Stimulated activated CD4-positive, alpha-beta T cell treated with anti-CD3 and anti-CD28 coated beads, Interleukin-15, amount 100 ng/mL, for 24 hours (primary cell): ENCODE results near the gene NELFB.
"Not testable (repeated sequence)": the region's sequence is repeated elsewhere in the genome, so short reads cannot be mapped to it uniquely, and the experiment has no call there.

Experiments used
- DNase-seq: peaks from one replicate; pipeline ENCODE4 v3.0.0-alpha.2; 2020

The NELFB gene

DNA sequence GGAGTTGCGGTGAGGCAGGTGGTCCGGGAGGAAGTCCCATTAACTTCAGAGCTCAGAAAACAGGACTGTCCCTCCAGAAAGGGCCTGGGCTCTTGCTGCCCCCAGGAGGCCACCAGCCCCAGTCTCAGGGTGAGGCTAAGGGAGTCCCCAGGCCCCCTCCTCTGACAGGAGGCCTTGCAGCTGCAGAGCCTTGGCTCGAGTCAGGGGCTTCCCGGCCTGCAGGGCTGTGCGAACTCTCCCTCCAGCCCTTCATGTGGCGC lies 7.3 kb upstream of the NELFB start:
- DNase-seq, result no peak

DNA sequence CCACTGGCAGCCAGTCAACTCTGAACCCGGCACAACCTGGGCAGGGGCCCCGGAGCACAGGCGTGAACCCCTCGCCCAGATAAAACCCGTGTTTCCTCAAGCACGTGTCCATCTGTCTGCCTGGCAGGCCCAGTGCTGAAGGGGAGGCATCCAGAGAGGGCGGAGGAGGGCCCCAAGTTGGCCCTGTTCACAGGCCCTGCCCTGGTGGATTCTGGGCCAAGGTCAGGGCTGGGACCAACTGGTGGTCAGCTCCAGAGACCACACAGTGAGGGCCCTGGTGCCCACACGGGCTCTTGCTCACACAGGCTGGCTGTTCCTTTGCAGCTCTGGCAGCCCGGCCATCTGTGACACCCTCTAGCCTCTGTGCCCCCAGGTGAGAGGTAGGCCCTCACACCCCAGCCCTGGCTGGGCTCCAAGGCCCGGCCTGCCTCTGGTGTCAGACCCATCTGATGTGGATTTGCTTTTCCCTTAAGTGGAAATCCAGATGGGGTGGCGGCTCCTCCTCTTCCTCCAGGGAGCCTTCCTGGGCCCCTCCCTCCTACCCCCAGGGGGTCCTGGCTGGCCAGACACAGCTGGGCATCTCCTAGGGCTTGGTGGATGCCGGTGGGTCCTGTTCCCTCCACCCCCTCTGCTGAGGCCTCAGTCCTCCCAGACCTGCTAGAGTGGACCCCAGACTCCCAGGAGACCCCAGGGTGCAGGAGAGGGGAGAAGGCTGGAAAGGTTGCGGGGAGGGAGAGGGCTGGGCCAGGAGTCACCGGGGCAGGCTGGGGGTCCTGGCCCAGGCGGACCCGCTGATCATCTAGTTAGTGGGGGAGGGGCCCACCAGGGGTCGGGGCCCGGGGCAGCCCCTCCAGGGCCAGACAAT lies 4.6 kb upstream of the NELFB start:
- DNase-seq, result no peak

DNA sequence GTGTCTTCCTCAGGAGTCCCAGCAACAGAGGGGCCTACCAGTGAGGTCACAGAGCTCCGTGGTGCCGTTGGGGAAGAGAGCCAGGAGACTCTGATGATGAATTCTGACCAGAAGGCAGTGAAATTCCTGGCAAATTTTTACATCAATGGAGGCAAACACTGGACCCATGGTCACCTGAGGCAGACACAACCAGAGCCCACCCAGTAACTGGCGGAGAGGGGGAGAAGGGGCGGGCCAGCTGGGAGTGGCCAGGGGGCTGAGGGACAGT lies 4.0 kb upstream of the NELFB start, which contains the start of gene STPG3:
TSS of gene STPG3 (plus strand) at position 93 of the 268 bp plus-strand sequence. CDS start at position 94, 1 bp downstream.
- no peak for DNase-seq

DNA sequence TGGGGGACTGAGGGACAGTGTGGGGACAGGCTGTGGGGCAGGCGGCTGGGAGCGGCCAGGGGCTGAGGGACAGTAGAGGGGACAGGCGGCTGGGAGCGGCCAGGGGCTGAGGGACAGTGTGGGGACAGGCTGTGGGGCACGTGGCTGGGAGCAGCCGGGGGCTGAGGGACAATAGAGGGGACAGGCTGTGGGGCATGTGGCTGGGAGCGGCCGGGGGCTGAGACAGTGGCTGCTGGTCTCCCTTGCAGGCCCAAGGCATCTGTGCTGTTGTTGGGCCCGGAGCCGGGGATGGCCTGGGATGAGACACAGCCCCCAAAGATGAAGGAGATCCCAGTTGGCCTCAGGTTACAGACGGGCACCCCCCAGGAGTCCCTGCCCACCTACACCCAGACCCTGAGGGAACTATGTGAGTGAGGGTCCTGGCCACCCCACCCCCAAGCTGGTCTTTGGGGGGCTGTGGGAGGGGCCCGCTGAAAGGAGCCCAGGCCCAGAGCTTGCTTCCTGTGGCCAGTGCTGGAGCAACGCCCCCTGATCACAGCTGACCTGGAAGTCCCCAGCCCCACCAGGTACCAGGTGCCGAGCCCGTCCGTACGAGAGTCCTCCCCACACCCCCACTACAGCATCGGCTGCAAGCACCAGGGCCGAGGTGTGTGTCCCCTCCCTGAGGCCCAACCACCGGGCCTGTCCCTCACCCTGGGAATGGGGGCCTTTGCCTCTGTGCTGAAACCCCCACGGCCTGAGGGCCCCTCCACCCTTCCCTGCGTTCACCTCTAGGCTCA lies 3.4 kb upstream of the NELFB start:
- no peak for DNase-seq

DNA sequence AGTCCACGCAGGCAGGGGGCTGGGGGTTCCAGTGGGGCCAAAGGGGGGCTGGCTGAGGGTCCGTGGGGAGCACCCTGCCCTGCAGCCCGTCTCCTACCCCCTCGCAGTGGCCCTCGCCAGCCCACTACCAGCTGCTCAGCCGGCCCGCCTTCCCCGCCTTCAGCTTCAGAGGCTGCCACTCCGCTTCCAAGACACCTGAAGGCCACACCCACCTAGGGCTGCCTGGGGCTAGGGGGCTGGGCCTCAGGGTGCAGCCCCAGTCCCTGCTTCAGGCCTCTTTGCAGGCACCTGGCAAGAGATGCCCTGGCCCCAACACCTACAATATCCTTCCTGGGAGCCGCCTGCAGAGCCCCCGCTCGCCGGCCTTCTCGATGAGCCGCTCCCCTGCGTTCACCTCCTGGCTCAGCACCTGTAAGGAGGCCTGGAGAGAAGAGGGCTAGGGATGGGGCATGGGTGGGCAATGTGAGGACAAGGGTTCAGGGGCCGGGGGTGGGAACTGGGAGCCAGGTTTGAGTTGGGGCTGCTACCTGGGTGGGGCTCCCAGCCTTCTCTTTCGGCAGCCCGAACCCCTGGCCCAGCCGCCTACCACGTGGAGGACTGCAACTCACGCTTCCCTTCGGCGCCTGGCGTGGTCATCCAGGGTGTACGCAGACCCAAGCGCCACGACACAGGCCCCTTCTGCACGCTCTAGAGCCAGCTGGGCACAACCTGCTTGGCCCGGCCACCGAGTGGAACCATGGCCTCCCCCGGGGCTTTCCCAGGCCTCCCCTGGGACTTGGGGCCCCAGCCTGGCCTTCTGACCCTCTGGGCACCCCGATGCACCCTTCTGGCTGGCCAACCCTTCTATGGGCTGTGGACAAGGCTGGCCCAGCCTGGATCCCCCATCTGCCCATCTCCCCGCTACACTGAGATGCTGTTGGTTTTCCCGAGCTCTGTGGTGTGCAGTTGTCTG lies 2.3 kb upstream of the NELFB start:
- DNase-seq, result no peak

DNA sequence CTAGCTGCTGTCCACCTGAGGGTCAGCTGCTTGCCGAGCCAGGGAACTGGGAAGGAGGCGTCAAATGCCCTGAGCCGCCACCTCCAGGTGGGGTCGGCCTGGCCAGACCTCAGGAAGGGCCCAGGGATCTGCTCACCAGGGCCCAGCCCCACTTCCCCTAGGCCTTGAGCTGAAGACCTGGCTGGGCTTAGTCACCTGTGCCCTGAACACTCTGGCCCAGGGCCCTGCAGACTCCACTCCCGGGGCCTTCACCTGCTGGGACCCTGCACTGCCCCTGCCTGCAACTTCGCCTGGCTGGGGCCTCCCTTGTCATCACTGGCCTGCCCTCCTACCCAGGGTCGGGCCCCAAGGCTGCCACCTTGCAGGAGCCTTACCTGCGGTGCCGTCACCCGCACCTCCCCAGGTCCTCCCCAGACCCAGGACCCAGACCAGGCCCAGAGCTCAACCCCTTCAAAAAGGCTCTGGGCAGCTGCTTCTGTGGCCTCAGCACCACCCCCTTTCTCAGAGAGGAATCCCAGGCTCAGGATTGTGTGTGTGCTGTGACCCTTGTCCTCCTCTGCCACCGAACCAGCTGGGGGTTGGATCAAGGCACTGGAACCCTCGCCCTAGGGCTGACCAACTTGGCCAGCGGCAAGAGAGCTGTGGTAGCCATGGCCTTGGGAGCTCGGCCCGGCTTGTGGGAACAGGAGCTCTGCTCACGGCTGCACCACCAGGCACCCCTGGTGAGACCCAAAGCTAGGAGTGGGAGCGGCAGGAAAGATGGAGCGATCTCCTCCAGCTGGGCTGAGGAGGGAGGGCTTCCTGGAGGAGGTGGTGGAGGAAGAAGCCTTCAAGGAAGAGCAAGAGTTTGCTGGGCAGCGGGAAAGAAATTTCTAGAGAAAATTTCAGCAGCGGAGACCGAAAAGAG lies 1.2 kb upstream of the NELFB start:
- DNase-seq, result no peak

DNA sequence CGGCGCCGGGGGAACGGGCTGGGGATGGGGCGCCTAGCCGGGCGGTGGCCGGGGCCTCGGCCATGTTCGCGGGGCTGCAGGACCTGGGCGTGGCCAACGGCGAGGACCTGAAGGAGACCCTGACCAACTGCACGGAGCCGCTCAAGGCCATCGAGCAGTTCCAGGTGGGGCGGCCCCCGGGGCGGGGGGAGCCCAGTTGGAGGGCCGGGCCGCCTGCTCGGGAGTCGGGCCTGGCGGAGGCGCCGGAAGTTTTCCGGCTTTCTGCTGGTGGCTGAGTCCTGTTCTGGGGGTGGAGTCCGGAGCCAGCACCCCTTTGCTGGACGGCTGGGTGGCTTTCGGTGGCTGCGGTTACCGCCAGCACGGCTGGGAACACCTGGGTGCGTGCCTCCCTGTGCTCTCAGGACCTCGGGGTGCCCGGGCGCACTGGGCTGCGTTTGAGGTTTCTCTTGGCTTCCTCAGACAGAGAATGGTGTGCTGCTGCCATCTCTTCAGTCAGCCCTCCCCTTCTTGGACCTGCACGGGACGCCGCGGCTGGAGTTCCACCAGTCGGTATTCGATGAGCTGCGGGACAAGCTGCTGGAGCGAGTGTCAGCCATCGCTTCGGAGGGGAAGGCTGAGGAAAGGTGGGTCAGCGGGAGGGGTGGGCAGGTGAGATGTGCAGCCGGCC lies 454 bp downstream of the NELFB start:
- DNase-seq, result peak; percentile 55

DNA sequence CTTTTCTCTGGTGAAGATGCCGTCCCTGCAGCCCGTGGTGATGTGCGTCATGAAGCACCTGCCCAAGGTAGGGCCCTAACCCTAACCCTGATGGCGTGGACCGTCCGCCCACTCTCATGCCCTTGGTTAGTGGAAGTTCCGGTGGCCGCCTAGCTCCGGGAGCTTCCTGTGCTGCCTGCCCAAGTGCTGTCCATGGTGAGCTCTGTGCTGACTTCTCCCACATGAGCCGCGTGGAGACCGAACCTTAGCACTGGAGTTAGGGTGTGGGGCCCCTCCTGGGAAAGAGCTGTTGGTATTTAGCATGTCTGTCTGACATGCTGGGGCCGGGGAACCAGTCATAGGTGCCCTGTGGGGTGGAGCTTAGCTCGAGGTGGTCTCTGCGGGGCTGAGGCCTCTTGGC lies 1.2 kb downstream of the NELFB start:
- no peak for DNase-seq

DNA sequence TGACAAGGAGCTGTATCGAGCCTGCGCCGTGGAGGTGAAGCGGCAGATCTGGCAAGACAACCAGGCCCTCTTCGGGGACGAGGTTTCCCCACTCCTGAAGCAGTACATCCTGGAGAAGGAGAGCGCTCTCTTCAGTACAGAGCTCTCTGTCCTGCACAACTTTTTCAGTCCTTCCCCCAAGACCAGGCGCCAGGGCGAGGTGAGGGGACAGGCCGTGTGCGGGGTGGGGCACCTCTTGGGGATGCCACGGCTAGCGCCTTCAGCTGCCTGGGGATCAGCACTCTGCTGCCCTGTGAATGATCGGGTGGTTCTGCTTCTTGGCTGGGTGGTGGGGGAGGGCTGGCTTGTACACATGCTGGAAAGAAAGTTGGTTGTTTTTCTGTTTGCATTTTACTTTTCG lies 1.7 kb downstream of the NELFB start:
- no peak for DNase-seq

DNA sequence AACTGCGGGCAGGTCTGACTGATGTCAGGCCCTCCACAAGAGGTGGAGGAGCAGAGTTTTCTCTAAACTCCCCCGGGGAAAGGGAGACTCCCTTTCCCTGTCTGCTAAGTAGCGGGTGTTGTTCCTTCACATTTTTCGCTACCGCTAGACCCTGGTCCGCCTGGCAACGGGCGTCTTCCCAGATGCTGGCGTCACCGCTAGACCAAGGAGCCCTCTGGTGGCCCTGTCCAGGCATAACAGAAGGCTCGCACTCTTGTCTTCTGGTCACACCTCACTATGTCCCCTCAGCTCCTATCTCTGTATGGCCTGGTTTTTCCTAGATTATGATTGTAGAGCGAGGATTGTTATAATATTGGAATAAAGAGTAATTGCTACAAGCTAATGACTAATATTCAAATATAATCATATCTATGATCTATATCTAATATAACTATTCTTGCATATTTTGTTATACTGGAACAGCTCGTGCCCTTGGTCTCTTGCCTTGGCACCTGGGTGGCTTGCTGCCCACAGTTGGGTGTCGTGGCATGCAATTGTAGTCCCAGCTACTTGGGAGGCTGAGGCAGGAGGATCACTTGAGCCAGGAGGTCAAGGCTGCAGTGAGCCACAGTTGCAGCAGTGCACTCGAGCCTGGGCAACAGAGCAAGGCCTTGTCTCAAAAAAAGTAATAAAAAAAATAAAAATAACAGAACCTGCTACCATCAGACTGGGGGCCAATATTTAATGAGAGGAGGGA lies 7.2 kb downstream of the NELFB start:
- not testable (repeated sequence) for DNase-seq

DNA sequence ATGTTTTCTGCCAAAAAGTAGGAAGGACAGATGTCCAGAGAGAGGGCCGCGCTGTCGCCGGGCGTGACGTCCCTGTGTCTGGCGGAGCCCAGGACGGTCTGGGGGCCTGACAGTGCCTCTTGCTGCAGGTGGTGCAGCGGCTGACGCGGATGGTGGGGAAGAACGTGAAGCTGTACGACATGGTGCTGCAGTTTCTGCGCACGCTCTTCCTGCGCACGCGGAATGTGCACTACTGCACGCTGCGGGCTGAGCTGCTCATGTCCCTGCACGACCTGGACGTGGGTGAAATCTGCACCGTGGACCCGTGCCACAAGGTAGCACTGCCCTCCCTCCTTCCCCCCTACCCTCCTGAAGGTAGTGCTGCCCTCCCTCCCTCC lies 7.8 kb downstream of the NELFB start:
- no peak for DNase-seq

DNA sequence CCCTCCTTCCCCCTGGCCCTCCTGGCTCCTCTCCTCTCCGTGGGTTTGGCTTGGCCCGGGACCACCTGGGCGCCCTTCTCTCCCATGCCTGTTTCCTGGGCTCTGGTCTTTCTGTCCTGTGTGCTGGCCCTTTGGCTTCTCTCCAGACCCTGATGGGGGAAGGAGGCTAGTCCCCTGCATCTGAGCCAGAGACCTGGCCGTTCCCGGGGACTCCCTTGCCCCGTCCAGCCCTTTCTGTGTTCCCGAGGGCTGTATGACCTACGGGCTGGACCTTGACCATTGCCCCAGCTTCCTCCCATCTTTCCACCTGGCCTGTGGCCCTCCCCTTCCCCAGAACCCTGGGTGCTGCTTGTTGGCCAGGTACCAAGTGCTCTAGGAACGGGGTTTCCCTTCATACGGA lies 8.4 kb downstream of the NELFB start:
- no peak for DNase-seq

DNA sequence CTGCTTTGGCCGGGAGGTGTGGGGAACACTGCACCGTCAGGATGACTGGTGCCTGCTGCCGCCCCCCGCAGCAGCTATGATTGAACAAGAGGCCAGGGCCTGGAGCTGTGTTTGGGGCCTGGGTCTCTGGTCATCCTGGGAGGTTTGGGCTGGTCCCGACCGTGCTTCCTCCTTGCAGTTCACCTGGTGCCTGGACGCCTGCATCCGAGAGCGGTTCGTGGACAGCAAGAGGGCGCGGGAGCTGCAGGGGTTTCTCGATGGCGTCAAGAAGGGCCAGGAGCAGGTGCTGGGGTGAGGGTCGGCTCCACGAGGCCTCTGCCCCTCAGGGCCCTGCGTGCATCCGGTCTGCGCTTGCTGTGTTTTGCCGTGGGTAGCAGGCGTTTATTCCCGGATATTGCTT lies 8.9 kb downstream of the NELFB start:
- DNase-seq, result no peak

DNA sequence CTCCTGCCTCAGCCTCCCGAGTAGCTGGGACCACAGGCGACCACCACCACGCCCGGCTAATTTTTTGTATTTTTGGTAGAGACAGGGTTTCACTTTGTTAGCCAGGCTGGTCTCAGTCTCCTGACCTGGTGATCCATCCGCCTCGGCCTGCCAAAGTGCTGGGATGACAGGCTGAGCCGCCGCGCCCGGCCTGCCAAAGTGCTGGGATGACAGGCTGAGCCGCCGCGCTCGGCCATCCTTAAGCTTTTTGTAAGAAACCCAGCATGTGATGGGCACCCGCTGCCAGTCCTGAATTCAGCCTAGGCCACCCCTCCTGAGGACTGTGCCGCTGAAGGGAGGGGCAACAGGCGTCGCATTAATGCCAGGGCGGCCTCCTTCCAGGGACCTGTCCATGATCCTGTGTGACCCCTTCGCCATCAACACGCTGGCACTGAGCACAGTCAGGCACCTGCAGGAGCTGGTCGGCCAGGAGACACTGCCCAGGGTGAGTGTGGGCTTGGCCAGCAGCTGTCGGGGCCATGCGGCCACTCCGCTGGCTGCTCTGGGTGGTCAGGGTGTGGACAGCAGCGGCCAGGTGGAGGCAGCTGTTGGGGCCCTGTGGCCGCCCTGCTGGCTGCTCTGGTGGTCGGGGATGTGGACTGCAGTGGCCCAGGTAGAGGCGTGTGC lies 10.5 kb downstream of the NELFB start:
- DNase-seq, result no peak

DNA sequence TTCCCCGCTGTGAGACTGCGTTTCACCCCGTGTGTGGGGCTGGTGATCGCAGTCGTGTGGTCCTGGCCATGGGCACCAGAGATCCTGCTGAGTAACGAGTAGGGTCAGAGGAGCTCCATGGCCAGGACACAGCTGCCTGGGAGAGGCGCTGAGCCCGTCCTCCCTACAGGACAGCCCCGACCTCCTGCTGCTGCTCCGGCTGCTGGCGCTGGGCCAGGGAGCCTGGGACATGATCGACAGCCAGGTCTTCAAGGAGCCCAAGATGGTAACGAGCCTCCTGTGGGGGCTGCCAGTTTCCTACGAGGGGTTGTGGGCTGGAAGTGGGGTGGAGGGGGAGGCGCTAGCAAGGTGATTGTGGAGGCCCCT lies 11.0 kb downstream of the NELFB start:
- no peak for DNase-seq

DNA sequence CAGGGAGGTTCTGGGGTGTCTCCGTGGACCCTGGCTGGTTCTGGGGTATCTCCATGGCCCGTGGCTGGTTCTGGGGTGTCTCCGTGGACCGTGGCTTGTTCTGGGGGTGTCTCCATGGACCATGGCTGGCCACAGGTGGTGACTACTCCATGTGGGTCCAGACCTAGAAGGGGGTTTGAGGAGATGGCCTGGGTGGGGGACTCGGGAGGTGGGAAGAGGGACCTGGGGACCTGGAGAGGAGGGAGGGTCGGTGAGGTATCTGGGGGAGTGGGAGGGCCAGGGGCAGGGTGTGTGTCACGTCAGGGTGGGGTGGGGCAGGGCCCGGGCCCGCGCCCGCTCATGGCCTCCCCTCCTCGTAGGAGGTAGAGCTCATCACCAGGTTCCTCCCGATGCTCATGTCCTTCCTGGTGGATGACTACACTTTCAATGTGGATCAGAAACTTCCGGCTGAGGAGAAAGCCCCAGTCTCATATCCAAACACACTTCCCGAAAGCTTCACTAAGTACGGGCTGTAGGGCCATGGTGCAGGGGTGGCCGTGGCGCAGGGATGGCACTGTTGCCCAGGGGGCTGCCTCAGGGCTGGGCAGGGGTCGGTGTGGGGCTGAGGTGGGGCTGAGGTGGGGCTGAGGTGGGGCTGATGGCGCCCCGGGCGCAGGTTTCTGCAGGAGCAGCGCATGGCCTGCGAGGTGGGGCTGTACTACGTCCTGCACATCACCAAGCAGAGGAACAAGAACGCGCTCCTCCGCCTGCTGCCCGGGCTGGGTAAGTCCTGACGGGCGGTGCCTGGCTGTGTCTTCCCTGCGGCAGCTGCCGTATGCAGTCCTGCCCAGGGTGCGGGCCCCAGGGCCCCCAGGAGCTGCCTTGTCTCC lies 11.7 kb downstream of the NELFB start:
- DNase-seq, result no peak

DNA sequence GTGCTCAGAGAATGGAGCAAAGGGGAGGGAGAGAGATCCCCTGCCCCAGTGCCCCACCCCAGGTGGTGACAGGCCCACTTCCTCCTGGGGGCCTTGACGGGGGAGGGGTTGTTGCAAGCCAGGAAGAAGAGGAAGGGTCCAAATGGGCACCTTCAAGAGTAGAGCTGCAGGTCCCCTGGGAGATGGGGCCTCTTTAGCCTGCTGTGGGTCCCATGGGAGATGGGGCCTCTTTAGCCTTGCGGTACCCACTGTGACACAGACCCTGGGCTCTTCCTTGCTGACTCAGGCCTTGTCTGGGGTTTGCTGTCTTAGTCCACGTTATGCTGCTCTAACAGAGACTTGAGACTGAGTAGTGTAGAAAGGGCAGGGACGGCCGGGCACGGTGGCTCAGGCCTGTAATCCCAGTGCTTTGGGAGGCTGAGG lies 12.8 kb downstream of the NELFB start:
- DNase-seq, result no peak

DNA sequence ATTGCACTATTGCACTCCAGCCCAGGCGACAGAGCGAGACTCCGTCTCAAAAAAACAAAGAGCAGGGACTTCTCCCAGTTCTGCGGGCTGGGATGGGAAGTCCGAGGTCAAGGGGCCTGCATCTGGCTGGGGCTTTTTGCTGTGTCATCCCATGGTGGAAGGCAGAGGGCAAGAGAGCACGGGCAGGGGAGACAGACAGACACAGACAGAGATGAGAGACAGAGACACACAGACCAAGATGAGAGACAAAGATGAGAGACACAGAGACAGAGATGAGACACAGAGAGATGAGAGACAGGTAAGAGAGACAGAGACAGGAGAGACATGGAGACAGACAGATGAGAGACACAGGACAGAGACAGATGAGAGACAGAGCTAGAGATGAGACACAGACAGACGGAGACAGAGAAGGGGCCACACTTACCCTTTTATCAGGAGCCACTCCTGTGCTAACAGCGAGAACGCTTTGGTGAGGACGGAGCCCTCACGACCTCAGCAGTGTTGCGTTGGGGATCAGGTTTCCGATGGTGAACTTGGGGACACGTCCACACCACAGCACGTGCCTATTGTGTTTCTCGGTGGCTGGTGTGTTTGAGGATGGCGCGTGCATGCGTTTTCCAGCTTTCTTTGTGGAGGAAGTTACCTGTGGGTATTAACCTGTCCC lies 13.5 kb downstream of the NELFB start:
- DNase-seq, result no peak

DNA sequence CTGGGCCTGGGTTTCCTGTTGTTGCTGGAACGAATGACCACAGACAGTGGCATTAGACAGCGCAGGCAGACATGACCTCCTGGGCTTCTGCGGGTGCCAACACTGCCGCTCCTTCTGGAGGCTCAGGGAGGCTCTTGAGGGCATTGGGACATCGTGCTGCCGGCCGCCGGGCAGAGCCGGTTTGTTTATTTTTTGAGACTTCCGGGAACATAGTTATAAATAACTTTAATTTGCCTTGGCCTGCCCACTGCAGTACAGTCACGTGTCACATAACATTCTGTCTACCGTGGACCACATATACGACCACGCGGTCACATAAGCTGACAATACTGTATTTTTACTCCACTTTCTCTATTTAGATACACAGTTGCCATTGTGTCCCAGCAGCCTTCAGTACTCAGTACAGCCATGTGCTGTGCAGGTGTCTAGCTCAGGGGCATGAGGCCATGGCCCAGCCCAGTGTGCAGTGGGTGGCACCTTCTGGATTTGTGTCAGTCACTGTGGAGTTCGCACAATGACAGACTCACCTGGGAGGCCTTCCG lies 14.2 kb downstream of the NELFB start:
- DNase-seq, result no peak
